K562 (cell line): ENCODE data around the gene RHNO1. TPM values are rescaled to one million over a fixed set of nuclear protein-coding genes. Genes with fewer than 3 reads are reported as not detected.

Experiments used
- ATAC-seq: fragments of 200-7000 bp; cut with Tn5 transposase; 3 replicates; pipeline ENCODE4 v1.9.1; 2020; ENCODE audit warnings: moderate library complexity
- BruUV-seq: library from RNA; stranded (reverse); fragments of 400-500 nt; replicated peaks from 2 replicates; lab custom pipeline; 2021; lab: Mats Ljungman, UMichigan
- CTCF ChIA-PET: fragments of 300-600 bp; formaldehyde crosslinking; extraction: SDS; loops from one replicate; lab custom pipeline; 2021; ENCODE audit warnings: low intra/inter-chr PET ratio; lab: Yijun Ruan, JAX
- POLR2A ChIA-PET: fragments of 300-600, 350-650 bp; sonication (Branson Sonifier 250); formaldehyde crosslinking; extraction: SDS; loops from one replicate; lab custom pipeline; 2021; ENCODE audit warnings: antibody characterized with exemption, inconsistent platforms; lab: Yijun Ruan, JAX
- DNase-seq, 4 experiments: peaks; one replicate each; pipeline versions ENCODE4 v3.0.0 to v3.0.0-alpha.2; 2011 to 2018; ENCODE audit warnings: low spot score in 3 of 4, mixed read lengths in 3 of 4; ENCODE audit errors: extremely low read depth in 1 of 4
- FAIRE-seq: peaks from 2 replicates; lab custom pipeline; 2011; peaks lifted over from hg19 to GRCh38; lab: Jason Lieb, UNC
- H2AFZ ChIP-seq: 2 replicates; pipeline ENCODE4 v1.6.0; 2011; ENCODE audit warnings: low read depth, low read length, control low read depth, inconsistent platforms
- H3K27ac ChIP-seq: fragments of 200-600 bp; 3 replicates; pipeline ENCODE4 v1.8.0; 2011; ENCODE audit warnings: low read depth, mild to moderate bottlenecking, control low read depth, inconsistent platforms, low read length, moderate library complexity, mixed read lengths; ENCODE audit errors: extremely low read depth
- H3K27me3 ChIP-seq, 2 experiments: fragments of 300-600 bp in 1 of 2; 2 replicates in 1 of 2; 3 replicates in 1 of 2; pipeline versions ENCODE4 v1.6.0 to v1.8.0; 2011; ENCODE audit warnings: inconsistent platforms in 2 of 2, low read length in 2 of 2, mild to moderate bottlenecking in 1 of 2, mixed read lengths in 1 of 2, moderate library complexity in 1 of 2; ENCODE audit not compliant: control insufficient read depth in 2 of 2, insufficient read depth in 2 of 2
- H3K36me3 ChIP-seq: fragments of 300-600 bp; 3 replicates; pipeline ENCODE4 v1.8.0; 2011; ENCODE audit warnings: mild to moderate bottlenecking, low read length, inconsistent platforms; ENCODE audit not compliant: control insufficient read depth, insufficient read depth
- H3K4me1 ChIP-seq, 2 experiments: fragments of 200-600 bp in 1 of 2; replicated peaks in 1 of 2; 2 replicates in 1 of 2; 3 replicates in 1 of 2; pipeline versions ENCODE4 v1.5.1 to v1.8.0; 2011; ENCODE audit warnings: inconsistent platforms in 2 of 2, low read length in 2 of 2, mild to moderate bottlenecking in 1 of 2, mixed read lengths in 1 of 2, moderate library complexity in 1 of 2; ENCODE audit not compliant: control insufficient read depth in 2 of 2, insufficient read depth in 2 of 2
- H3K4me2 ChIP-seq: 2 replicates; pipeline ENCODE4 v1.6.1; 2011; ENCODE audit warnings: low read length, control low read depth, inconsistent platforms, mixed read lengths; ENCODE audit not compliant: insufficient read depth
- H3K4me3 ChIP-seq: fragments of 200-600 bp; sonication (generic), shearing (Covaris generic); 2 replicates; pipeline ENCODE4 v1.5.1; 2016; ENCODE audit warnings: control low read depth, inconsistent platforms
- H3K79me2 ChIP-seq: fragments of 200-600 bp; 3 replicates; pipeline ENCODE4 v1.8.0; 2011; ENCODE audit warnings: low read length, inconsistent platforms; ENCODE audit not compliant: control insufficient read depth, insufficient read depth
- H3K9ac ChIP-seq, 2 experiments: 2 replicates each; pipeline versions ENCODE4 v1.6.0 to v1.6.1; 2011; ENCODE audit warnings: low read depth in 2 of 2, low read length in 2 of 2, control low read depth in 1 of 2, inconsistent platforms in 1 of 2, mild to moderate bottlenecking in 1 of 2, mixed read lengths in 1 of 2; ENCODE audit not compliant: insufficient read depth in 1 of 2
- H3K9me1 ChIP-seq: one replicate; pipeline ENCODE4 v1.6.0; 2011; ENCODE audit warnings: inconsistent platforms, mild to moderate bottlenecking, low read length, moderate library complexity; ENCODE audit not compliant: control insufficient read depth, insufficient read depth
- H3K9me3 ChIP-seq: replicated peaks from 2 replicates; pipeline ENCODE4 v1.5.1; 2011; ENCODE audit warnings: low read depth, low read length, inconsistent platforms; ENCODE audit not compliant: control insufficient read depth, insufficient read depth
- H4K20me1 ChIP-seq: replicated peaks from 2 replicates; pipeline ENCODE4 v1.6.1; 2011; ENCODE audit warnings: low read length, inconsistent platforms, mixed read lengths; ENCODE audit not compliant: control insufficient read depth, insufficient read depth
- MYC ChIP-seq, 2 experiments: fragments of 250-450 bp in 1 of 2; sonication (Bioruptor Pico) in 1 of 2; IDR thresholded peaks; 2 replicates each; pipeline versions ENCODE4 v1.5.1 to v1.6.1; 2012 to 2021; ENCODE audit warnings: low read depth in 2 of 2, borderline replicate concordance in 1 of 2, improper control_type of control experiment in 1 of 2, low read length in 1 of 2, mild to moderate bottlenecking in 1 of 2, moderate library complexity in 1 of 2
- NCOA6 ChIP-seq: fragments of 450-650 bp; IDR thresholded peaks from 2 replicates; pipeline ENCODE4 v1.6.1; 2017; ENCODE audit warnings: mild to moderate bottlenecking
- SPI1 ChIP-seq: IDR thresholded peaks from 2 replicates; pipeline ENCODE4 v1.6.1; 2011; ENCODE audit warnings: low read depth, low read length, control low read depth, borderline replicate concordance
- TFAP4 ChIP-seq: sonication (generic); formaldehyde crosslinking; IDR thresholded peaks from 2 replicates; pipeline ENCODE4 v1.8.0; 2022; ENCODE audit warnings: missing genetic modification reagents, mild to moderate bottlenecking, moderate library complexity, borderline replicate concordance
- ZBTB8A ChIP-seq: fragments of 450-650 bp; IDR thresholded peaks from 2 replicates; pipeline ENCODE4 v1.6.1; 2018; ENCODE audit warnings: mild to moderate bottlenecking, moderate library complexity; ENCODE audit not compliant: partially characterized antibody
- WGBS: fragments of 100-300 bp; shearing (Covaris generic); methylation state at CpG from one replicate; pipeline ENCODE4 v1.1.6; 2016; ENCODE audit warnings: low coverage, mixed read lengths; ENCODE audit not compliant: insufficient coverage; ENCODE audit errors: missing lambda C conversion rate; 5-methylcytosine and 5-hydroxymethylcytosine counted together
- in situ Hi-C: fragments of 300-500 bp; cut with MboI; formaldehyde crosslinking; loops from 4 replicates; pipeline ENCODE4 v1.15.0; 2018; ENCODE audit warnings: inconsistent platforms, mixed read lengths
- intact Hi-C: fragments of 100-400 bp; cut with micrococcal nuclease; formaldehyde crosslinking; loops from 2 replicates; pipeline ENCODE4 v1.14.2; 2022
- polyA plus RNA-seq, 8 experiments: library from polyadenylated mRNA; depleted of rRNA in 4 of 8; stranded (reverse) in 5 of 8; unstranded in 3 of 8; fragments of >200 nt; fragmentation: Nextera tagmentation in 2 of 8; fragmentation: Illumina TruSeq in 1 of 8; extraction: Ambion mirVana in 2 of 8; extraction: Trizol in 1 of 8; gene quantifications; 2 replicates each; pipeline versions ENCODE4 v1.2.1 to v1.2.3, GENCODE V29; 2011 to 2014; ENCODE audit warnings: inconsistent platforms in 1 of 8, missing spikeins in 1 of 8
- total RNA-seq, 7 experiments: library from RNA; depleted of rRNA in 6 of 7; stranded (reverse); fragments of >200 nt in 6 of 7; fragmentation: Illumina TruSeq in 2 of 7; extraction: Trizol in 2 of 7; gene quantifications; 2 replicates each; pipeline versions ENCODE4 v1.2.1 to v1.2.3, GENCODE V29; 2011 to 2021; ENCODE audit warnings: low replicate concordance in 1 of 7
- TF ChIP-seq, protein P1 (sequence below): sonication (generic); IDR thresholded peaks from 2 replicates; pipeline ENCODE4 v1.6.1; 2016

Gene RHNO1
- total and polyA plus RNA-seq, 9 of the 15 experiments (the other 6 are each of a cell fraction or from before 2014, with no cell fraction given), result 20.8 to 62.7 (median 28.8) TPM

DNA sequence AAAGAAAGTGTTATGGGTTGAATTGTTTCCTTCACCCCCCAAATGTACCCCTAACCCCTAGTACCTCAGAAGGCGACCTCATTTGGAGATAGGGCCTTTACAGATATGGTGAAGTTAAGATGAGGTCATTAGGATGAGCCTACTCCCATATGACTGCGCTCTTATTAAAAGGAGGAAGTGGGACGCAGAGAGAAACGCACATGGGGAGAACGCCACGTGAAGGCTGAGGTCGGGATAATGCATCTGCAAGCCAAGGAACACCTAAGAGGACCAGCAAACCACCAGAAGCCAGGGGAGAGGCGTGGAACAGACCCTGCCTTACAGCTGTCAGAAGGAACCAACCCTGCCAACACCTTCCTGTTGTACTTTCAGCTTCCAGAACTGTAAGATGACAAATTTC lies 40.4 kb upstream of the RHNO1 start (continued):
- TF ChIP-seq MYC (IDR thresholded peaks at IDR 0.05; ENCODE audit: low read depth, low read length) (peak; percentile 36; the same call in 1 of the 2 replicates), MYC (CRISPR knock-in tag; IDR thresholded peaks at IDR 0.05; ENCODE audit: borderline replicate concordance, low read depth) (no peak), TFAP4 (CRISPR knock-in tag) (peak; percentile 33; the same call in 1 of the 2 replicates), SPI1 (peak; percentile 85)

DNA sequence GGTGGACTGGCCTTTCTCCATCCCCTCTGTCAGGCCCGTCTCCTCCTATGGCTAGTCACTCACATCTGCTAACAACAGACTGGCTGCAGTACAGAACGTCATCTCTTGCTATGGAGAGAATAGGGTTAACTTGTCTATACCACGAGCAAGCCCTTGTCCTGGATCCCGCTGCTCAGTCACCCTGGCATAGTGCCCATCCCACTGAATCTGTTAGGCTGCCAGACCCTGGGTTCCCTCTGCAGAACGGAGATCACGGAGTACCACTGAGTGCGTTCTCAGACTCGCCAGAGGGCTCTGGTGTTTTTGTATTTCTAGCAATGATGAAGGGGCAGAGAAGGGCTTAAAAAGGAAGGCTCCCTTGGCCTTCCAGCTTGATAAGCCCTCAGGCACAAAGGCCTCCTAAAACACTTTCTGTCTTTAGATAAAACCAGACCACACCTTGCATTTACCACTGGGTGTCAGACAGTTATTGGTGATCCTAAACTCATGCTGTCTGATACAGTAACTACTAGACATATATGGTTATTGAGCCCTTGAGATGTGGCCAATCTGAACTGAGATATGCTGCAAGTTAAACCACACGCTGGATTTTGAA lies 35.9 kb upstream of the RHNO1 start:
- DNase-seq (peak in 1 of 4 experiments; percentile 9), FAIRE-seq (no peak), ATAC-seq (no peak)
- 61% methylated on average over 9 of the region's 9 CpGs for whole genome bisulfite sequencing
- Histone ChIP-seq H3K27ac (no peak overlapping the region), H2AFZ (no peak overlapping the region), H3K79me2 (no peaks in the 10 kb centered on the region), H3K4me2 (no peak overlapping the region), H4K20me1 (no peaks in the 10 kb centered on the region), H3K9ac (no peak overlapping the region), H3K9me1 (no peaks in the 10 kb centered on the region), H3K4me3 (no peak overlapping the region), H3K9me3 (no peaks in the 10 kb centered on the region), H3K36me3 (no peaks in the 10 kb centered on the region), H3K27me3 (no peaks in the 10 kb centered on the region), H3K4me1 (peaks cover 5 to 6% of the 10 kb centered on the region in 2 experiments; a peak in 4 of 5 replicates)
- ChIA-PET POLR2A (no interaction called here), CTCF (no interaction called here)
- in situ Hi-C loops, result loop anchor here (5.0 kb wide), 1 partner anchor 196 kb away; no protein-coding TSS in a partner anchor
- BruUV-seq, result no TSS peak
- intact Hi-C loops, result no loop called here
- TF ChIP-seq NCOA6, result no peak
- TF ChIP-seq, protein P1, sequence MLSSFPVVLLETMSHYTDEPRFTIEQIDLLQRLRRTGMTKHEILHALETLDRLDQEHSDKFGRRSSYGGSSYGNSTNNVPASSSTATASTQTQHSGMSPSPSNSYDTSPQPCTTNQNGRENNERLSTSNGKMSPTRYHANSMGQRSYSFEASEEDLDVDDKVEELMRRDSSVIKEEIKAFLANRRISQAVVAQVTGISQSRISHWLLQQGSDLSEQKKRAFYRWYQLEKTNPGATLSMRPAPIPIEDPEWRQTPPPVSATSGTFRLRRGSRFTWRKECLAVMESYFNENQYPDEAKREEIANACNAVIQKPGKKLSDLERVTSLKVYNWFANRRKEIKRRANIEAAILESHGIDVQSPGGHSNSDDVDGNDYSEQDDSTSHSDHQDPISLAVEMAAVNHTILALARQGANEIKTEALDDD, result 0 out of 2 replicates have a peak, but pooled peaks have one; percentile 17
- TF ChIP-seq ZBTB8A, result no peak
